K562 (cell line): ENCODE measurements around the gene NANS. TPM values are rescaled to one million over a fixed set of nuclear protein-coding genes. Genes with fewer than 3 reads are reported as not detected.
A peak's percentile ranks its signal among the peaks of the same experiment; 100 is the strongest.

Experiments used
- ATAC-seq: fragments of 200-7000 bp; cut with Tn5 transposase; 3 replicates; pipeline ENCODE4 v1.9.1; 2020; ENCODE audit warnings: moderate library complexity
- BruUV-seq: library from RNA; stranded (reverse); fragments of 400-500 nt; replicated peaks from 2 replicates; lab custom pipeline; 2021; lab: Mats Ljungman, UMichigan
- CTCF ChIA-PET: fragments of 300-600 bp; formaldehyde crosslinking; extraction: SDS; loops from one replicate; lab custom pipeline; 2021; ENCODE audit warnings: low intra/inter-chr PET ratio; lab: Yijun Ruan, JAX
- POLR2A ChIA-PET: fragments of 300-600, 350-650 bp; sonication (Branson Sonifier 250); formaldehyde crosslinking; extraction: SDS; loops from one replicate; lab custom pipeline; 2021; ENCODE audit warnings: antibody characterized with exemption, inconsistent platforms; lab: Yijun Ruan, JAX
- DNase-seq, 4 experiments: peaks; one replicate each; pipeline versions ENCODE4 v3.0.0 to v3.0.0-alpha.2; 2011 to 2018; ENCODE audit warnings: low spot score in 3 of 4, mixed read lengths in 3 of 4; ENCODE audit errors: extremely low read depth in 1 of 4
- FAIRE-seq: peaks from 2 replicates; lab custom pipeline; 2011; peaks lifted over from hg19 to GRCh38; lab: Jason Lieb, UNC
- H2AFZ ChIP-seq: 2 replicates; pipeline ENCODE4 v1.6.0; 2011; ENCODE audit warnings: low read depth, low read length, control low read depth, inconsistent platforms
- H3K27ac ChIP-seq: fragments of 200-600 bp; 3 replicates; pipeline ENCODE4 v1.8.0; 2011; ENCODE audit warnings: low read depth, mild to moderate bottlenecking, control low read depth, inconsistent platforms, low read length, moderate library complexity, mixed read lengths; ENCODE audit errors: extremely low read depth
- H3K27me3 ChIP-seq, 2 experiments: fragments of 300-600 bp in 1 of 2; 2 replicates in 1 of 2; 3 replicates in 1 of 2; pipeline versions ENCODE4 v1.6.0 to v1.8.0; 2011; ENCODE audit warnings: inconsistent platforms in 2 of 2, low read length in 2 of 2, mild to moderate bottlenecking in 1 of 2, mixed read lengths in 1 of 2, moderate library complexity in 1 of 2; ENCODE audit not compliant: control insufficient read depth in 2 of 2, insufficient read depth in 2 of 2
- H3K36me3 ChIP-seq: fragments of 300-600 bp; 3 replicates; pipeline ENCODE4 v1.8.0; 2011; ENCODE audit warnings: mild to moderate bottlenecking, low read length, inconsistent platforms; ENCODE audit not compliant: control insufficient read depth, insufficient read depth
- H3K4me1 ChIP-seq, 2 experiments: fragments of 200-600 bp in 1 of 2; replicated peaks in 1 of 2; 2 replicates in 1 of 2; 3 replicates in 1 of 2; pipeline versions ENCODE4 v1.5.1 to v1.8.0; 2011; ENCODE audit warnings: inconsistent platforms in 2 of 2, low read length in 2 of 2, mild to moderate bottlenecking in 1 of 2, mixed read lengths in 1 of 2, moderate library complexity in 1 of 2; ENCODE audit not compliant: control insufficient read depth in 2 of 2, insufficient read depth in 2 of 2
- H3K4me2 ChIP-seq: 2 replicates; pipeline ENCODE4 v1.6.1; 2011; ENCODE audit warnings: low read length, control low read depth, inconsistent platforms, mixed read lengths; ENCODE audit not compliant: insufficient read depth
- H3K4me3 ChIP-seq: fragments of 200-600 bp; sonication (generic), shearing (Covaris generic); 2 replicates; pipeline ENCODE4 v1.5.1; 2016; ENCODE audit warnings: control low read depth, inconsistent platforms
- H3K79me2 ChIP-seq: fragments of 200-600 bp; 3 replicates; pipeline ENCODE4 v1.8.0; 2011; ENCODE audit warnings: low read length, inconsistent platforms; ENCODE audit not compliant: control insufficient read depth, insufficient read depth
- H3K9ac ChIP-seq, 2 experiments: 2 replicates each; pipeline versions ENCODE4 v1.6.0 to v1.6.1; 2011; ENCODE audit warnings: low read depth in 2 of 2, low read length in 2 of 2, control low read depth in 1 of 2, inconsistent platforms in 1 of 2, mild to moderate bottlenecking in 1 of 2, mixed read lengths in 1 of 2; ENCODE audit not compliant: insufficient read depth in 1 of 2
- H3K9me1 ChIP-seq: one replicate; pipeline ENCODE4 v1.6.0; 2011; ENCODE audit warnings: inconsistent platforms, mild to moderate bottlenecking, low read length, moderate library complexity; ENCODE audit not compliant: control insufficient read depth, insufficient read depth
- H3K9me3 ChIP-seq: replicated peaks from 2 replicates; pipeline ENCODE4 v1.5.1; 2011; ENCODE audit warnings: low read depth, low read length, inconsistent platforms; ENCODE audit not compliant: control insufficient read depth, insufficient read depth
- H4K20me1 ChIP-seq: replicated peaks from 2 replicates; pipeline ENCODE4 v1.6.1; 2011; ENCODE audit warnings: low read length, inconsistent platforms, mixed read lengths; ENCODE audit not compliant: control insufficient read depth, insufficient read depth
- CBFB ChIP-seq: sonication (generic); formaldehyde crosslinking; IDR thresholded peaks from 2 replicates; pipeline ENCODE4 v1.4.0; 2020; ENCODE audit warnings: mild to moderate bottlenecking, missing genetic modification reagents
- CUX1 ChIP-seq: fragments of 200-800 bp; sonication (Bioruptor generic); IDR thresholded peaks from 2 replicates; pipeline ENCODE4 v1.6.1; 2016; ENCODE audit warnings: missing genetic modification characterization, missing compliant biosample characterization
- HDAC3 ChIP-seq: fragments of 450-650 bp; IDR thresholded peaks from 2 replicates; pipeline ENCODE4 v1.6.1; 2018; ENCODE audit warnings: borderline replicate concordance, mild to moderate bottlenecking, moderate library complexity; ENCODE audit not compliant: partially characterized antibody
- HDAC8 ChIP-seq: fragments of 450-650 bp; IDR thresholded peaks from 2 replicates; pipeline ENCODE4 v1.6.1; 2016; ENCODE audit warnings: mild to moderate bottlenecking, missing genetic modification characterization, moderate library complexity, missing compliant biosample characterization
- PHF21A ChIP-seq: fragments of 450-650 bp; IDR thresholded peaks from 2 replicates; pipeline ENCODE4 v1.6.1; 2017; ENCODE audit warnings: low read depth, borderline replicate concordance
- PML ChIP-seq: IDR thresholded peaks from 2 replicates; pipeline ENCODE4 v1.6.1; 2012; ENCODE audit warnings: low read length, inconsistent platforms
- RFX1 ChIP-seq: fragments of 450-650 bp; IDR thresholded peaks from 2 replicates; pipeline ENCODE4 v1.6.1; 2016; ENCODE audit warnings: mild to moderate bottlenecking, moderate library complexity
- ZBTB26 ChIP-seq: fragments of 450-650 bp; formaldehyde crosslinking; IDR thresholded peaks from 2 replicates; pipeline ENCODE4 v1.4.0; 2022; ENCODE audit warnings: missing genetic modification characterization
- ZBTB43 ChIP-seq: sonication (generic); formaldehyde crosslinking; IDR thresholded peaks from 2 replicates; pipeline ENCODE4 v1.8.0; 2023; ENCODE audit warnings: mild to moderate bottlenecking, missing genetic modification reagents
- ZC3H8 ChIP-seq: fragments of 450-650 bp; IDR thresholded peaks from 2 replicates; pipeline ENCODE4 v1.6.1; 2017
- ZKSCAN1 ChIP-seq: fragments of 150-350 bp; IDR thresholded peaks from 2 replicates; pipeline ENCODE4 v1.6.1; 2016; ENCODE audit warnings: low read depth, low read length
- ZNF124 ChIP-seq: sonication (generic); formaldehyde crosslinking; IDR thresholded peaks from 2 replicates; pipeline ENCODE4 v1.8.1; 2022; ENCODE audit warnings: missing genetic modification reagents
- WGBS: fragments of 100-300 bp; shearing (Covaris generic); methylation state at CpG from one replicate; pipeline ENCODE4 v1.1.6; 2016; ENCODE audit warnings: low coverage, mixed read lengths; ENCODE audit not compliant: insufficient coverage; ENCODE audit errors: missing lambda C conversion rate; 5-methylcytosine and 5-hydroxymethylcytosine counted together
- in situ Hi-C: fragments of 300-500 bp; cut with MboI; formaldehyde crosslinking; loops from 4 replicates; pipeline ENCODE4 v1.15.0; 2018; ENCODE audit warnings: inconsistent platforms, mixed read lengths
- intact Hi-C: fragments of 100-400 bp; cut with micrococcal nuclease; formaldehyde crosslinking; loops from 2 replicates; pipeline ENCODE4 v1.14.2; 2022
- polyA plus RNA-seq, 8 experiments: library from polyadenylated mRNA; depleted of rRNA in 4 of 8; stranded (reverse) in 5 of 8; unstranded in 3 of 8; fragments of >200 nt; fragmentation: Nextera tagmentation in 2 of 8; fragmentation: Illumina TruSeq in 1 of 8; extraction: Ambion mirVana in 2 of 8; extraction: Trizol in 1 of 8; gene quantifications; 2 replicates each; pipeline versions ENCODE4 v1.2.1 to v1.2.3, GENCODE V29; 2011 to 2014; ENCODE audit warnings: inconsistent platforms in 1 of 8, missing spikeins in 1 of 8
- total RNA-seq, 7 experiments: library from RNA; depleted of rRNA in 6 of 7; stranded (reverse); fragments of >200 nt in 6 of 7; fragmentation: Illumina TruSeq in 2 of 7; extraction: Trizol in 2 of 7; gene quantifications; 2 replicates each; pipeline versions ENCODE4 v1.2.1 to v1.2.3, GENCODE V29; 2011 to 2021; ENCODE audit warnings: low replicate concordance in 1 of 7

The NANS gene
- total and polyA plus RNA-seq, 9 of the 15 experiments (the other 6 are each of a cell fraction or from before 2014, with no cell fraction given), result 37.1 to 181 (median 137) TPM

DNA sequence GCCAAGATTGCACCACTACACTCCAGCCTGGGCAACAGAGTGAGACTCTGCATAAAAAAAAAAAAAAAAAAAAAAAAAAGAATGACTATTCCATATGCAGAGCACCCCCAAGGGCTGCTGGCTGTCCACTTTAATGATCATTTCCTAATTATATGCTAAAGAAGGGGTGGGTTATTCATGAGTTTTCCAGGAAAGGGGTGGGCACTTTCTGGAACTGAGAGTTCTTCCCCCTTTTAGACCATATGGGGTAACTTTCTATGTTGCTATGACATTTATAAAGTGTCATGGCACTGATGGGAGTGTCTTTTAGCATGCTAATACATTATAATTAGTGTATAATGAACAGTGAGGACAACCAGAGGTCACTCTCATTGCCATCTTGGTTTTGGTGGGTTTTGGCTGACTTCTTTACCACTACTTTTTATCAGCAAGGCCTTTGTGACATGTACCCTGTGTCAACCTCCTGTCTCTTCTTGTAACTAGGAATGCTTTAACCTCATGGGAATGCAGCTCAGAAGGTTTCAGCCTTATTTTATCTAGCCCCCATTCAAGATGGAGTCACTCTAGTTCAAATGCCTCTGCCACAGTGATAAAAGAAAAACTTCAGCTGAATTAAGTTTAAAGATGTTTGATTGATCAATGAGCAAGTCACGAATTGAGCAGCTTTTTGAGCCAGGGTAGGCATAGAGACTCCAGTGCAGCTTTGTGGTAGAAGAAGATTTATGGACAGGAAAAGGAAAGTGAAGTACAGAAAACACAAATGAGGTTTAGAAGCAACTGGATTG lies 7.1 kb upstream of the NANS start:
- no peaks in the 10 kb centered on the region for H4K20me1 ChIP-seq
- ChIA-PET POLR2A (interaction anchor here (0.5 to 4.7 kb wide), 4 partner anchors 8 to 57 kb away, joined by 3 to 57 read pairs (median 4); partner anchors contain the start of gene NANS), CTCF (no interaction called here)
- in situ Hi-C loops (no loop called here), intact Hi-C loops (loop anchor here (5.0 to 10.0 kb wide), 3 partner anchors 62 to 355 kb away; partner anchors contain the start of genes TRMO and XPA)
- 92% methylated on average over 1 of the region's 1 CpG for WGBS
- no peaks in the 10 kb centered on the region for H3K27me3 ChIP-seq
- peak; percentile 4; the same call in 2 of the 3 replicates for ATAC-seq
- H2AFZ ChIP-seq, result no peak overlapping the region
- peaks cover 64% of the 10 kb centered on the region for H3K36me3 ChIP-seq
- H3K9ac ChIP-seq, result no peak overlapping the region
- H3K4me3 ChIP-seq, result no peak overlapping the region
- H3K4me1 ChIP-seq, result peaks cover 12 to 20% of the 10 kb centered on the region in 2 experiments; a peak in 3 of 5 replicates
- H3K9me3 ChIP-seq, result peaks cover 4% of the 10 kb centered on the region; the same call in 1 of the 2 replicates
- H3K79me2 ChIP-seq, result peaks cover 68% of the 10 kb centered on the region
- FAIRE-seq, result no peak
- H3K9me1 ChIP-seq, result no peaks in the 10 kb centered on the region
- H3K27ac ChIP-seq, result peak overlapping the region; percentile 37; the same call in 2 of the 3 replicates
- DNase-seq, result no peak
- no peak overlapping the region; the same call in 1 of the 2 replicates for H3K4me2 ChIP-seq
- no TSS peak for BruUV-seq
- TF ChIP-seq ZKSCAN1, result no peak
- no peak for TF ChIP-seq CBFB (CRISPR knock-in tag)
- no peak for TF ChIP-seq ZBTB43 (CRISPR knock-in tag)
- no peak; the same call in 1 of the 2 replicates for TF ChIP-seq CUX1
- no peak for TF ChIP-seq PML
- TF ChIP-seq ZC3H8, result no peak
- no peak for TF ChIP-seq HDAC3
- no peak for TF ChIP-seq PHF21A
- no peak for TF ChIP-seq ZBTB26 (CRISPR knock-in tag)
- TF ChIP-seq RFX1, result peak; percentile 72
- no peak for TF ChIP-seq ZNF124 (CRISPR knock-in tag)
- TF ChIP-seq HDAC8 (tag), result peak; percentile 89
